CD4-positive, alpha-beta T cell treated with Interleukin-12 subunit alpha and Interleukin-12 subunit beta, for 1 hour (primary cell): ENCODE data around the gene GABRB2.
"Not testable (repeated sequence)": the region's sequence is repeated elsewhere in the genome, so short reads cannot be mapped to it uniquely, and the experiment has no call there.

Source experiments
- DNase-seq: peaks from one replicate; pipeline ENCODE4 v3.0.0-alpha.2; 2020

The GABRB2 gene

DNA sequence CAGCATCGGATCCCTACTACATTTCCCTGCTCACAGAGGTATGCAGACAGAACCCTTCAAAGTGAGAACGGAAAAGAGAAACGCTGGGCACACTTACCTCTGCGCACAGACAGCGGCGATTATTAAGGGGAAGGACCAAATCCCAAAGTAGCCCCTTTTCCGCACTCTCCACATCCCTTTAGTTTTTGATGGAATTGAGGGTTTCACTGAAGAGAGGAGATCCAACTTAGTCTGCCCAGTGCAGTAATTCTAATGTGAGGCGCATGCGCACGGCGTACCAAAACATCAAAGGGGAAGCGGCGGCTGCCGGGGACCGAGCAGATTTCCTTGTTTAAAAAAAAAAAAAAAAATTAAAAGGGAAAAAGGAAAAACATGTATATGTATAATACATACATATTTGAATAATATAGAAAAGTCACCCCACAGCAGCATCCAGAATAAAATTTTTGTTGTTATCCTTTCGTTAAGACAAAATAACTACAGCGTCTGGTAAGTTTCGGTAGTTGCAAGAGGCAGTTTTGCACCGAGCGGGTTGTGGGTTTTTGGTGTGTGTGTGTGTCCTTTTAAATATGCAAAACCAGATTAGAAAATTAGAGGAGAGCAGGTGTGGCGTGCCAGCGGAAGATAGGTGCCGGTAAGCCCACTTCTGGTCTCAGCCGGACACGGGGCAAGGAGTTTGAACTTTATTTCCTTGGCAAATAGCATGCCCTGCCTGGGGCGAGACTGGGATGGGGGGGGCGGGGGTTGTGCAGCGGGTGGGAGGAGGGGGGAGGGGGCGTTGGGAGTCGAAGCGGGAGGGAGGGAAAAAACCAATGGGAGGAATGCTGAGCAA, at the start of gene GABRB2:
TSS of gene GABRB2 (minus strand) at position 256 of the 832 bp plus-strand sequence. CDS start at position 174, 82 bp downstream.
- no peak for DNase-seq

DNA sequence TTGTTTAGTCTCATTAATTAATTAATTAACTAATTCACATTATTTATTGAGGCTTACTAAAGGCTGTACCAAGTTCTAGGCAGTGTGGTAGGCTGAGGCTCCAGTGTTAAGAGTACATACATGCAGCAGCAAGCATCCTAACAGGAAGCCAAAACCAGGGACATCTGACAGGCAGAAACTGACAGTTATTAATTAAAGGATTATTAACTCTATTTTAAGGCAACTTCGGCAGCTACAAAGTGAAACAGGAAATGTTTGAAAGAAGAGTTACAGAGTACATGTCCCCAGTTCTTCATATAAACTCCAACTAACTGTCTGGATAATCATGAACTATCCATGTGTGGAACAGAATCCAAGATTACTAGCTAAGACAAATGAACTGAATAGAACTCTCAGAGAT, 39.3 kb upstream of the GABRB2 start:
- no peak for DNase-seq

DNA sequence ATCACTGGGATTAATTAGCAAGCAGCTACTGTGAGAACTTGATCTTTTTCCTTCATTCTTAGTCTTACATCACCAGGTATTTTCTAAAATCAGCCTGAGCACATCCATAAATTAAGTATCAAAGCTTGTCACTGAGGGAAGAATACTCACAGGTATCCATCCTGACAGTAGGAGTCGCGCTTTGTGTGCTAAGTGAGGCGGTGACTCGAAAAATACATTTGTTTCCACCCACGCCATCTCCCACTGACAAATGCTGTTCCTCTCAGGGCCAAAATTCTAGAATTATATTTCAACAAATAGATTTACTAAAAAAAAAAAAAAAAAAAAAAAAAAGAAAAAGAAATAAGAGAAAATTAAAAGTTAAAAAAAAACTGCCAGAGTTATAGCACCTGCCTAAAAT, 34.1 kb upstream of the GABRB2 start:
- no peak for DNase-seq

DNA sequence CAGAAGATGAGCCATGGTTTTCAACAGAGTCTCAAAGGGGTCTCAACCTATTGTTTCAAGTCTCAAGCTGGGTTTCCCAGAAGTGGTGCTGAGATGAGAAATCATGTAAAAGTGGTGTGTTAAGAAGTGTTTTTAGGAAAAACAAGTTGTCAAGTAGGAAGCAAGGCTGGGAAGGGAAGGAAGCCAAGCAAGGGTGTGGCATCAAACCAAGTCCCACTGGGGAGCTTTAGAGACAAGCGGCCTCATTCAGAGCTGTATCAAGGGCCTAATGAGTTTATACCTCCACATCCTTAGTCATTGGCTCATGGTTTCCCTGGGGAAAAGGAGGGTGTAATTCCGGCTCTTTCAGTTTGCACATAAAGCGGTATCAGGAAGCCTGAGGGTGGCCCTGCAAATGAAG, 26.4 kb upstream of the GABRB2 start:
- no peak for DNase-seq

DNA sequence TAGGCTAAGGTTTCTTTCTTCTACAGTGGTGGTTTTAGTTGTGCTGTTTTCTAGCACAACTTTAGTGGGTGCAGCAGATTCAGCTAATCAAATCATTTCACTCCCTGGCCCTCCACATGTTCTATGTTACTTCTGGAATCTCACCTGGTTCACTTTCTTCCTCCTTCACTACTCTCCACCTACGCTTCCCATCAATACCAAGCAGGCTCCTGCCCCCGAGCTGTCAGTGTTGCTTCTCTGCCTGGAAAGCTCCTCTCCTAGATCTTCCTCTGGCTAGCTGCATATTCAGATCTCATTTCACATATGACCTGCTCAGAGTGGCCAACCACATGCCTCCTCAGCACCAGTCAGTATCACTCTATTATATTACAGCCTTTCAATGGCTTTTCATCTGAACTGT, 19.6 kb upstream of the GABRB2 start:
- no peak for DNase-seq

DNA sequence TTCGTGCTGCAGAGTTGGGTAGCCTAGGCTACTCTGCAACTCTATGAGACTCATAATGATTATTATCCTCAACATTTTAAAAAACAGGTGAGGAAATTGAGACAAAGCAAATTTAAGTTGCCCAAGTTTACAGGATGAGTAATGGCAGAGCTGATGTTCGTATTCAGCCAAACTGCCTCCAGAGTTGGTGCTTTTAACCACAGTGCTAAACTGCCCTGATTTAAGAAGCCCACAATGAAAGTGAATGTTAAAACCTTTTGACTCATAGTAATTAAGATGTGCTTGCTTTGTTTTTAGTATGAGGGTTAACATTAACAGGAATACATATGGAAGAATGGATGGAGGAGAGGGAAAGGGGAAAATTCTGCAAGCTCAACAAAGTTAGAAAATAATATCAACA, 15.9 kb upstream of the GABRB2 start:
- no peak for DNase-seq

DNA sequence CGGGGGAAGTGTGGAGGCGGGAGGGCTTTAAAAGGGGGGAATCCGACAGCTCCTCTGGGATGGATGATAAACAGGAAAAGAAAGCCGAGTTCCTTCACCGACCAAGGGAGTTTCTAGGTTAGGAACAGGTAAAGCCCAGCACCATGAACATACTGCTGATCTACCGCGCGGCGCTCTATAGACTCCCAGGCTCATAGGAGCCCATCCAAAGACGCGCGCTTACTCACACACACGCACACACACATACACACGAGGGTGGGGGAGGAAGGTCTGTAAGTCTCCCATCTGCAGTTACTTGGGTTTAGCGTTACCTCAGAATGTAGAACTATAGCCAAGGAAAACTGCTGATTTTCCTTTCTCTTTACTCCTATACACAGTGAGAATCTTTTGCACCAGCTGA, 2.6 kb upstream of the GABRB2 start:
- no peak for DNase-seq

DNA sequence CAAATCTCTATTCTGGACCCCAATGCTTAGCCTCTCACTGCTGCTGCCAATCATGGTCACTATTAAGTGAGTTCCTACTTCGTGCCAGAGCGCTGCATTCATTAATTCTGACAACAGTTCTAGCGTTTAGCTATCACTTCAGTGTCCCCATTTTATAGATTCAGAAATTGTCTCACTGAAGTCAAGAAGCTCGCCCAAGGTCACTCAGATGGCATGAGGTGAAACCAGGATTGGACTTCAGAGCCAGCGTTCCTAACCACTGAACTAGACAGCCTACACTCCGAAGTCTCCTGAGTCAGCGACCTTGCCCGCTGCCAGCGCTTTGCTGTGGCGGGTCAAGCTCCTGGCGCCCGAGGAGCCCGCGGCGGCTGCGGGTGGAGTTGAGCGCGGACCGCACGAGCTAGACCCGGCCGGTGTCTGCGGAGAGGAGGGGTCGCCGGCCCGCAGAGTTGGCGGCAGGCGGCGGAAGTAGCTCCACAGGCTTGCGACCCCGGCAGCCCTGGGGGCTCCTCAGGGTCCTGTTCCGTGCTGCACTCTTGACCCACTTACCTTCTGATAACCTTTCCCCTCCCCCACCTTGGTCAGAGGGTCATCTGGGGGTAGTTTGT, 2.1 kb upstream of the GABRB2 start:
- DNase-seq, result no peak

DNA sequence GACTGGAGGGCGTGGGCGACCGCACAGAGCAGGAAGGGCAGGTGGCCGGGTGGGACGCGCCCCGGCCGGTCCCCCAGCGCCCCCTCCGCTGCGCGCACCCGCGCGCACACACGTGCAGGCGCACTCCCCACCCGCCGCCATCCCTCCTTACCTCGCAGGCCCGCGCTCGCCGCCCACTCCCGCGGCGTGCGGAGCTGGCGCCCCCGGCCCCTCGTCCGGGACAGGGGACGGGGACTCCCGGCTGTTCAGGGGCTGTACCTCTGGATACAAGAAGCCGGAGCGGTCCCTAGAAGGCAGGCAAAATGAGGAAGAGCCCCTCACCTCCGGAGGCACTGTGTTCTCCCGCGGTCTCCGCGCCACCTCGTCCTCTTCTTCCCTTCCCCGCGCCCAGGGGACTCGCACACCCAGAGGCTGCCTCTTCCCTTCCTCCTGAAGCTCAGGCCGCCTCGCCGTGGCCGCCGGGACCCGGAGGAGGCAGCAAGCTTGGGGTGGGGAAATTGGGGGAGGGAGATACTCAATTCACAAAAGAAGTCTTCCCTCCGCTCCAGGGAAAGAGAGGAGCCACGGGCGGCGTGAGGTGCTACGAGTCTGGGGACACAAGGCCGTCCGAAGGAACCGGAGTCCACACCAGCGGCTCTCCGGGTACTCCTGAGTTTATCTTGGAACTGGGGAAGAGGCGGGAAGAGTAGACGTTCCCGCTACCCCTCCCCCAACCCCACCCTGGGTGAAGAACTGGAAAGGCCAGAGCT, 1.4 kb upstream of the GABRB2 start:
- DNase-seq, result no peak

DNA sequence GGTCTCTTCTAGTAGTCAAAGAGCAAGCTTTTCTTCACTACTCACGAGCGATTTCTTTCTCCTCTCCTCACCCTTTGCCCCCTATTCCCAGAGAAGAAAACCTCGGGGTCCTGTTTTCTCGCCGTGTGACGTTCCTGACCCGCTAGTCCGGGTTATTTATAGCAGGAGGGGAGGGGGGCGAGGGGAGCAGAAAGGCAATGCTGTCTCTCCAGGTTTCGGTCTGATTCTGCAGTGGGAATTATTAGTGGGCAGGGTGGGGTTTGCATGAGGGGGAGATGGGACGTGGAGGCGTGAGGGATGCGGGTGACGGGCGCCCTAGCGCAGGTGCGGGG, 847 bp upstream of the GABRB2 start:
- no peak for DNase-seq

DNA sequence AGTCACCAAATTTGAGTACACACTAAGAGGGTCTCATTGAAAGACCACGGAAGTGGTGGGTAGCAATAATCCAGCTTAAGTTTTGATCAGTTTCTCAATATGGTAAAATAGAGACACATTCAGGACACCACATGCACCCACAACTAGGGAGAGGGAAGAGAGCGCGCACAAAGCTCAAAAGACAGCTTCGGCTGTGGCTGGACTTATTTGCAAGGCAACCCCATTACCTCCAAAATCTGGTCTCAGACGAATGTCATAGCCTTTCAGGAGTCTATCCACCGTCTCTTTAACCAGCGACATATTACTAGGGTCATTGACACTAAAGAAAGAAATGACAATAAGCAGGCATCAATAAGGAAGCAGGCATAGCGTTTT, 443 bp downstream of the GABRB2 start:
- no peak for DNase-seq

DNA sequence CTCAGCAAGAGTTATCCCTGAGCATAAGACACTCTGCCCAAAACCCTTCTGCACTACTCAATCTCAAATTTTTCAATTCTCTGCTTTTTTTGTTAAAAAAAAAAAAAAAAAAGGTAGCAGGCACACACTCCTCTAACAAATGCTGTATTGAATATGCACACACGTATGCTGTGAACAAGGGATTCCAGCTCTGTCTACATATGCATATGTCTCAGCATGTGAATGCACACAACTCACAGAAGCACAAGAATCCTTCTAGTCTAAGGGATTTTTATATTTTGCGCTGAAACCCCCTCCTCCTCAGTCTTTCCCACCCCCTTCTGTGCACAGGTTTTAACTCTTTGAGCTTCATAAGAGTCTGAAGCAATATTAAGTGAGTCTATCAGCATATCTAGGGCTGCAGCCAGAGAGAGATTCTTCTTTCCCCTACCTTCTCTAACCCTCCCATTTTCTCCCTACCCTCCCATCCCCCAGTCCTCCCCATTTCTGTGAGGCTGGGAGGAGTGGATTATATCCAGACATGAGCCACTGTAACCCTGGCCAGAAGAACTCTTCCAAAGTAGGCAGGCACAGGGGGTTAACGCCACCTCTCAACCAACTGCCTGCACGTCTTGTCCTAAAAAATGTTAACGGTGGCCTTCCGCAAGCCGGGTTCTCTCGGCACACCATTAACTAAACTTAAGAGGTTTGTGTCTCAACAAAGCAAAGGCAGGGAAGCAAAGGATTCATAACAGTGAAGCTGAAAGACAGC, 1.0 kb downstream of the GABRB2 start:
- DNase-seq, result no peak

DNA sequence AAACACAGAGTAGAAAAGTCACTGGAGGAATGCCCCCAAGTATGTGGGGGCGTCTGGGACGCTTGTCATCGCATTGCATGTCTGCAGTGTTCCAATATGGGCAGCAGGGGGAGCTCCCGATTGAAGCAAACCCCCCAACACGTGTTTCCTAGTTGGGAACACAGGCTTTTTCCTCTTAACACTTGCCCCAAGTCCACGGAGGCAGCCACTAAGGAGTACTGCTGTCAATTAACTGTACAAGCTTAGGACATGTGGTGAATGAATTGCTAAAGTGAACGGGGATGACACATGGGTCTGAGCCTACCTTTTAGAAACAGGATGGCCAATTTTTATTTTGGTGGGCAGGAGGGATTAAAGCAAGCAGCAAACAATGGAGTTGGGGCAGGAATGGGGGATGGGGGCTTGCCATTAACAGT, 2.2 kb downstream of the GABRB2 start:
- no peak for DNase-seq

DNA sequence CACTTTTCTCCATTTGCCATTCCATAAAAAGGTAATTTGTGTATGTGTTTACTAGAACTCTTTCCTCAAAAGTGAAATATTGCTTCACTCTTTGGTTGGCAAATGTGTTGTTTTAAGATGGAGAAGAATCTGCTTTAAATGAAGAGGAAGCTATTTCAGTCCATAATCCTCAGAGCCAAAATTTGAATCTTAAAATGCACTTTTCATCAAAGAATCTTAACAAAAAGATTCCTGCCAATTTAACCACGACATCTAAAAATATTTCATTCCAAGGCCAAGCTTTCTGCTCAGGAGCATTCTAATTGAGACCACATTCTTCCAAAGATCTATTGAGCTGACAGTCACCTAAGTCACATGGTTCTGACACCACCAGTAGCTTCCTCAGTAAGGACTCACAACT, 7.5 kb downstream of the GABRB2 start:
- no peak for DNase-seq

DNA sequence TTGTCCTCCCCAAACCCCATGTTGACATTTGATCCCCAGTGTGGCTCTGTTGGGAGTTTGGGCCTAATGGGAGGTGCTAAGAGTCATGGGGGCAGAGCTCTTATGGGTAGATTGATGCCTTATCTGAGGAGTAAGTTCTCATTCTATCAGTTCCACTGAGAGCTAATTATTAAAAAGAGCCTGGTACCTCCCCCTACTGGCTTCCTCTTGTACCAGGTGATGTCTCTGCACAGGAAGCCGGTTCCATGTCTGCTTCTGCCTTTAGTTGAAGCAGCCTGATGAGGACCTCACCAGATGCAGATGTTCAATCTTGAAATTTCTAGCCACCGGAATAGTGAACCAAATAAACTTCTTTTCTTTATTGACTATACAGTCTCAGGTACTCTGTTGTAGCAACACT, 10.8 kb downstream of the GABRB2 start:
- no peak for DNase-seq

DNA sequence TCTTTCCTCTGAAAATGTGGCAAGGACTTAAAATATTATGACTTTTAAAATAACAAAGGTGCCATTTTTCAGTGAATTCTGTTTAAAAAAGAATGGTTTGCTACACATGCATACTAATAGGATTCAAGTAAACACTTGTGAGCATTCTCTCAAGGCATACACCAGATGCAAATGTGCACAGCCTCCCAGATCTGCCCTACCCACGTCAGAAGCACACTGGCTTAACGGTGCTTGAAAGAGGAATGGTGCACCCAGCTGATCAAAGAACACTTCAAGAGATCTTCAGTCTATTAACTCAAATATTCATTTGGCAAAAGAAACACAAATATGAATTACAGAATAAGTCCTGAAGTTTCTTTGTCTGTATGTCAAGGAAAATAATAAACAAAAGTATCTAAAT, 15.8 kb downstream of the GABRB2 start:
- no peak for DNase-seq

DNA sequence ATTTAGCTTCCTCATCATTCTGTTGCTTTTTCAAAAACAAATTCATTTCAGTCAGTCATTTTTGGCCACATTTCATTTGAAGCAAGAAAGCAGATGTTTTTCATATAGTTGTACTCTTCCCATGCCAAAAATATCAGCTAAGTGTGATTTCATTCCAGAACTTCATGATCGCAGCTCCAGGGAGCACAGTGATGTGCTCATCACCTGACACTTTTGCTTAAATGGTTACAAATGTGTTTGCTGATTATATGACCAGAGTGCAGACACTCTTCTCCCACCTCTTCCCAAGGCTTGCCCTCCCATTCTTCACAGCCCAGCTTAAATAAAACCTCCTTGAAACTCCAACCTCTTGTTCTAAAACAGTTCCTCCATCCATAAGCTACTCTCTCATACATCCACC, 32.6 kb downstream of the GABRB2 start:
- no peak for DNase-seq

DNA sequence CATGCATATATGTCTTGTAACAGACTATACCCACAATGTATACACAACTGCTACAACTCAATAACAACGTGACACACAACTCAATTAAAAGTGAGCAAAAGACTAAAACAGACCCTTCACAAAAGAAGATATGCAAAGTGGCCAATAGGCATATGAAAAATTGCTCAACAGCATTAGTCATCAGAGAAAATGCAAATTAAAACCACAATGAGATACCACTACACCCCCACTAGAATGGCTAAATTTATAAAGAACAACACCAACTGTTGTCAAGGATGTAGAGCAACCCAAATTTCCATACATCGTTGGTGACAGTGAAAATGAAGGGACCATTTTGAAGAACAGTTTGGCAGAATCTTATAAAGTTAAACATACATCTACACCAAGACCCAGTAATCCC, 38.9 kb downstream of the GABRB2 start:
- DNase-seq, result no peak

DNA sequence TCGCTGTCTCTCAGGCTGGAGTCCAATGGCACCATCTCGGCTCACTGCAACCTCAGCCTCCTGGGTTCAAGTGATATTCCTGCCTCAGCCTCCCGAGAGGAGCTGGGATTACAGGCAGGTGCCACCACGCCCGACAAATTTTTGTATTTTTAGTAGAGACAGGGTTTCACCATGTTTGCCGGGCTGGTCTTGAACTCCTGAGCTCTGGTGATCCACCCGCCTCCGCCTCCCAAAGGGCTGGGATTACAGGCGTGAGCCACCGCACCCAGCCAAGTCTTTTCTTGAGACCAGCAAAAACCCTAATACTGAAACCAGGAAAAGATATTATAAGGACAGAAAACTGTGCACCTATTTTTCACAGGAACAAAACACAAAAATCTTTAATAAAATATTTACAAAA, 41.4 kb downstream of the GABRB2 start:
- not testable (repeated sequence) for DNase-seq

DNA sequence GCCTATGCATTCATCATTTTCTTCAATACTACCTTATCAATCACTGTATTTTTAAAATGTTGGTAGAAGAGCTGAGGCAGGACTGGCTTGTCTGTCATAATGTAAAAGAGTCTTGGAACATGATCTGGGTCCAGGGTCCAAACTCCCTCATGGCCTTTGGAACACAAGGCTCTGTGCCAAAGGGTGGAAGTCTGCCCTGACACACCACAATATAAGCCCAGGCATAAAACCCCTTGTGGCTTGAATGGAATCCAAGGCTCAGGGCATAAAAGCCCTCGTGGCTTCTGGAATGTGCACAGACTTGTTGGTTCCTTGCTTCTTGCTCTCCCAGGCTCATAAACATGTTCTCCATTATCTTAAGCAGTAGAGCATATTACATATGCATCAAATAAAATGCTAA, 48.0 kb downstream of the GABRB2 start:
- no peak for DNase-seq

DNA sequence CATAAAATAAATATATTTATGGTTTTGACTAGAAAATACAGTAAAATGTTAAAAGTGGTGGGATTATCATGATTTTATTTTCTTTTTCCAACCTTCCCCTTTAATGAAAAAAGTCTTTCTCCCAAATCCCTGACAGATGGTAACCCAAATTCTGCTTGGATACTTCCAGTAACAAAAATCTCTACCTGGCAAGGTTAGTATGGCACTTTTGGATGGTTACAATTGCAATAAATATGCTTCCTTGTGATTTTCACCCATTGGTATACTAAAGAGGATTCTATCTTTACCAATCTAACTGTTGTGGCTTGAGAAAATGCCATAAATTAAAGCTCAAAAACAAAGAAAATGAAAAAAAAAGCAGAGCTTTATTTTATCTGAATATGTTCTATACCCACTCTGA, 62.8 kb downstream of the GABRB2 start:
- DNase-seq, result no peak

DNA sequence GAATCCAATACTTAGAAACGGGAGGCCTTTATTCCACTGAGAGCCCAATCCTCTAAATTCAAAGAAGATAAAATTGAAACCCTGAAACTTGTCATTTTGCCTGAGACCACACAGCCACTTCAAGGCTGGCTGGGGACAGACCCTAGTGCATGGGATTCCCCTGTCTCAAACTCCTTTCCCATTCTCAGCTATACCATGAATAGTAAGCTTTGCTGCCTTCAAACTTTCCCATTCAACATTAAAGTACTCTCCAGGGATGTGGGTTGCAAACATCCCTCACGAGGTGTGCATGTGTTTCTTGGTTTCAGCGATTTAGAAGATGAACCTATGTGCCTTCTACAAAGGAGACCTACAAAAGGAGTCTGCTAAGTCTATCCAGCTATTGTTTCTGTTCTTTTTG, 64.6 kb downstream of the GABRB2 start:
- no peak for DNase-seq

DNA sequence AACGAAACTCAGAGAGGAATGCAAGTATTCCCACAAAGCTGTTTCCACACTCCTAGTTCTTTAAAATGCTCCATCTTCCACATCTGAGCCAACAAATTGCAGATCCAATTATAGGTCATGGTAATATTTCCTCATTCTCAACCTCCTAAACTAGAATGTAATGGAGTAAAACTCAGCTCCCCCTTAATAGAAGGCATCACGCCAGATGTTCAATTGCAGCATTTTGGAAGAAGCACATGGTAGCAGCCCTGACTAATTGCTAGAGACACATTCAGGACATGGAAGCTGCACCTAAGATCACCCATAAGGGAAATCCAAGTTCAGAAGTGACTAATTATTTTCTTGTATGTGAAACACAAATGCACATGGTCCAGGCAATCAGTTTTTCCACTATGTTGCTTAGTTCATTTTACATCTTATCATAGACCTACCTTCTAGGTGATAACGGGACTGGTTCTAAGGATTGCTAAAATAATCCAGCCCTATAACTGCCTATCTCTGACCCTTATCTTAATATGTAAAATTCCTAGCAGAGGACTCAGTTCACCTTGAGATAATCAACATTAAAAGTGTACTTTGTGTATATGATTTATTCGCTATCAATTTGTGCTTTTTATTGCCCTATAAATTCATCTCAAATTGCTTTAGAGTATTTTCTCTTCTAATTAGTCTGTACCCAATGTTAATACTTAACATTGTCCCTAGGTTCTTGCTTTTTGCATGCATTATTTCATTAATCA, 75.1 kb downstream of the GABRB2 start:
- no peak for DNase-seq
